ENCODE data around the gene PIP5K1C. TPM values are rescaled to one million over a fixed set of nuclear protein-coding genes. Genes with fewer than 3 reads are reported as not detected.

Gene PIP5K1C
- total RNA-seq, 1 donor from 2014 or later = 8.6 TPM

GRCh38 chr19:3734310-3734600 is 34.0 kb upstream of the PIP5K1C start:
- Histone ChIP-seq H3K79me2 (ENCODE audit: low read depth) (no peaks in the 10 kb centered on the region), H4K20me1 (ENCODE audit: low read depth) (no peaks in the 10 kb centered on the region), H3K9ac (no peak overlapping the region), H3K4me1 (no peaks in the 10 kb centered on the region), H3F3A (ENCODE audit: low read depth) (no peaks in the 10 kb centered on the region), H3K9me3 (ENCODE audit: low read depth) (no peaks in the 10 kb centered on the region), H3K36me3 (no peaks in the 10 kb centered on the region), H3K27ac (no peak overlapping the region), H3K4me2 (no peak overlapping the region), H3K27me3 (no peaks in the 10 kb centered on the region), H2AFZ (replicated peaks) (no peak overlapping the region), H3K4me3 (no peak overlapping the region)
- DNase-seq (ENCODE audit: low spot score) = no peak
- H3K27ac Mint-ChIP-seq = no peak overlapping the region
- H3K4me3 Mint-ChIP-seq = no peak overlapping the region
- no peaks in the 10 kb centered on the region for H3K36me3 Mint-ChIP-seq
- TF ChIP-seq CTCF (IDR thresholded peaks at IDR 0.05) = no peak
- TF ChIP-seq EZH2 (IDR thresholded peaks at IDR 0.05) = no peak
- TF ChIP-seq EZH2phosphoT487 (IDR thresholded peaks at IDR 0.05) = no peak
- H3K4me1 Mint-ChIP-seq = peaks cover under 1% of the 10 kb centered on the region
- no peaks in the 10 kb centered on the region for H3K9me3 Mint-ChIP-seq
- H3K27me3 Mint-ChIP-seq (ENCODE audit: insufficient read depth, low read depth) = peaks cover 8% of the 10 kb centered on the region

GRCh38 chr19:3733549-3734309 is 33.5 kb upstream of the PIP5K1C start:
- Histone ChIP-seq H3K4me3 (no peak overlapping the region), H3F3A (ENCODE audit: low read depth) (no peaks in the 10 kb centered on the region), H2AFZ (replicated peaks) (no peak overlapping the region), H3K4me2 (no peak overlapping the region), H4K20me1 (ENCODE audit: low read depth) (no peaks in the 10 kb centered on the region), H3K9me3 (ENCODE audit: low read depth) (no peaks in the 10 kb centered on the region), H3K4me1 (no peaks in the 10 kb centered on the region), H3K9ac (no peak overlapping the region), H3K27ac (no peak overlapping the region), H3K36me3 (no peaks in the 10 kb centered on the region), H3K79me2 (ENCODE audit: low read depth) (no peaks in the 10 kb centered on the region), H3K27me3 (no peaks in the 10 kb centered on the region)
- Mint-ChIP-seq H3K4me3 (no peak overlapping the region), H3K27ac (peak overlapping the region; percentile 24), H3K9me3 (no peaks in the 10 kb centered on the region), H3K36me3 (no peaks in the 10 kb centered on the region), H3K27me3 (ENCODE audit: insufficient read depth, low read depth) (peaks cover 8% of the 10 kb centered on the region), H3K4me1 (peaks cover 3% of the 10 kb centered on the region)
- DNase-seq (ENCODE audit: low spot score) = no peak
- TF ChIP-seq CTCF (IDR thresholded peaks at IDR 0.05) (no peak), EZH2 (IDR thresholded peaks at IDR 0.05) (no peak), EZH2phosphoT487 (IDR thresholded peaks at IDR 0.05) (no peak)

DNA sequence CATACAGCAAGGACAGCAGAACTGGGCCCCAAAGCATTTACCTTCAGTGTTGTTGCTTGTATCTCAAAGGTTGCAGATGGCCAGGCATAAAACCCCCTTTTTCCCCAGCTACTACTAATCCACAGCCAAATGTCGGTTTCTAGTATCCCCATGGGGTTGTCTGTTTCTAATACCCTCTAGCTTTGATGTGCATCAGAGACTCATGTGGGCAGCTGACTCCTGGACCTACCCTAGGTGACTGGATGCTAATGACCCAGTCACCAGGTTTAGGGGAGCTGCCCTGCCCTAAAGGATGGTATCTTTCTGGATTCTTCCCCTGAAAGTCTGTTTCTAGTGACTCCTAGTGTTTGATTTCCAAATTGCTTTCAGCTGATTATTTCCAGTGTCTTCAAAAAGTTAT is 31.8 kb upstream of the PIP5K1C start:
- Histone ChIP-seq H4K20me1 (ENCODE audit: low read depth) (peaks cover under 1% of the 10 kb centered on the region), H3K4me2 (no peak overlapping the region), H3K9ac (no peak overlapping the region), H3F3A (ENCODE audit: low read depth) (no peaks in the 10 kb centered on the region), H3K4me3 (no peak overlapping the region), H3K36me3 (no peaks in the 10 kb centered on the region), H3K79me2 (ENCODE audit: low read depth) (no peaks in the 10 kb centered on the region), H3K9me3 (ENCODE audit: low read depth) (no peaks in the 10 kb centered on the region), H3K27me3 (no peaks in the 10 kb centered on the region), H3K27ac (no peak overlapping the region), H2AFZ (replicated peaks) (no peak overlapping the region), H3K4me1 (no peaks in the 10 kb centered on the region)
- TF ChIP-seq EZH2phosphoT487 (IDR thresholded peaks at IDR 0.05) (no peak), EZH2 (IDR thresholded peaks at IDR 0.05) (no peak), CTCF (IDR thresholded peaks at IDR 0.05) (no peak)
- Mint-ChIP-seq H3K4me1 (peaks cover 3% of the 10 kb centered on the region), H3K4me3 (no peak overlapping the region), H3K9me3 (no peaks in the 10 kb centered on the region), H3K36me3 (no peaks in the 10 kb centered on the region), H3K27me3 (ENCODE audit: insufficient read depth, low read depth) (peaks cover 7% of the 10 kb centered on the region), H3K27ac (peak overlapping the region; percentile 69)
- no peak for DNase-seq (ENCODE audit: low spot score)
